Activated B cell treated with CpG ODN at 0.5 μM for 24 hours (primary cell): ENCODE results near the gene NPAS1. TPM values are rescaled to one million over a fixed set of nuclear protein-coding genes. Genes with fewer than 3 reads are reported as not detected.

Source experiments
- ATAC-seq: fragments of 200-7000 bp; cut with Tn5 transposase; one replicate; pipeline ENCODE4 v1.10.0; 2021; ENCODE audit warnings: low read depth, mild to moderate bottlenecking, moderate library complexity
- CTCF ChIA-PET: fragments of 350-600 bp; sonication (Branson Sonifier 250); formaldehyde crosslinking; loops from one replicate; lab custom pipeline; 2021; ENCODE audit warnings: antibody characterized with exemption; lab: Charles Lee
- POLR2A ChIA-PET: fragments of 350-600 bp; sonication (Branson Sonifier 250); formaldehyde crosslinking; loops from one replicate; lab custom pipeline; 2021; ENCODE audit warnings: antibody characterized with exemption; lab: Charles Lee
- DNase-seq: peaks from one replicate; pipeline ENCODE4 v3.0.0; 2022
- H3K27ac Mint-ChIP-seq: one replicate; pipeline ENCODE4 v1.8.0; 2020; ENCODE audit warnings: mixed read lengths
- H3K27me3 Mint-ChIP-seq: one replicate; pipeline ENCODE4 v1.8.0; 2021; ENCODE audit warnings: mixed read lengths
- H3K36me3 Mint-ChIP-seq: one replicate; pipeline ENCODE4 v1.8.0; 2021; ENCODE audit warnings: low read depth, mixed read lengths
- H3K4me1 Mint-ChIP-seq: one replicate; pipeline ENCODE4 v1.8.0; 2021; ENCODE audit warnings: mixed read lengths
- H3K4me3 Mint-ChIP-seq: one replicate; pipeline ENCODE4 v1.8.0; 2020; ENCODE audit warnings: mild to moderate bottlenecking, mixed read lengths
- H3K9me3 Mint-ChIP-seq: one replicate; pipeline ENCODE4 v1.8.0; 2020; ENCODE audit warnings: mixed read lengths
- CTCF ChIP-seq: fragments of 200-600 bp; IDR thresholded peaks from one replicate; pipeline ENCODE4 v1.8.0; 2022; ENCODE audit warnings: antibody characterized with exemption, mild to moderate bottlenecking
- intact Hi-C: fragments of 100-400 bp; cut with micrococcal nuclease; formaldehyde crosslinking; loops from one replicate; pipeline ENCODE4 v1.15.1; 2024
- total RNA-seq: library from RNA; stranded (reverse); gene quantifications from 2 replicates; pipeline ENCODE4 v1.2.3, GENCODE V29; 2022

Gene NPAS1
- total RNA-seq, 1 donor from 2014 or later = 0.40 TPM

- CTCF ChIA-PET = no interaction called here
- H3K4me1 Mint-ChIP-seq = peaks cover 5% of the 10 kb centered on the region
- no peaks in the 10 kb centered on the region for H3K27me3 Mint-ChIP-seq
- DNase-seq = no peak
- no peak for TF ChIP-seq CTCF
- H3K27ac Mint-ChIP-seq = no peak overlapping the region
- H3K36me3 Mint-ChIP-seq = peaks cover 6% of the 10 kb centered on the region
- ATAC-seq = no peak
- no peaks in the 10 kb centered on the region for H3K9me3 Mint-ChIP-seq
- no peak overlapping the region for H3K4me3 Mint-ChIP-seq
- intact Hi-C loops = no loop called here
- POLR2A ChIA-PET = no interaction called here
Measured at GRCh38 chr19:47040869-47041268, 21.2 kb downstream of the NPAS1 start.

GRCh38 chr19:47044946-47045866 lies 25.6 kb downstream of the NPAS1 start:
- DNase-seq (no peak), ATAC-seq (no peak)
- no peak for TF ChIP-seq CTCF
- Mint-ChIP-seq H3K27ac (no peak overlapping the region), H3K9me3 (peaks cover 1% of the 10 kb centered on the region), H3K36me3 (peaks cover 9% of the 10 kb centered on the region), H3K4me3 (no peak overlapping the region), H3K27me3 (no peaks in the 10 kb centered on the region), H3K4me1 (peaks cover 15% of the 10 kb centered on the region)
- CTCF ChIA-PET = no interaction called here
- intact Hi-C loops = no loop called here
- POLR2A ChIA-PET = interaction anchor here (1.6 kb wide), 1 partner anchor 10 kb away, joined by 3 read pairs; no protein-coding TSS in a partner anchor

GRCh38 chr19:47045867-47046470 lies 26.3 kb downstream of the NPAS1 start:
- ATAC-seq = no peak
- peaks cover 1% of the 10 kb centered on the region for H3K9me3 Mint-ChIP-seq
- peaks cover 15% of the 10 kb centered on the region for H3K4me1 Mint-ChIP-seq
- POLR2A ChIA-PET = interaction anchor here (0.6 kb wide), 1 partner anchor 67 kb away, joined by 3 read pairs; the partner anchor contains the start of gene ZC3H4
- peaks cover 9% of the 10 kb centered on the region for H3K36me3 Mint-ChIP-seq
- no peak for DNase-seq
- intact Hi-C loops = no loop called here
- H3K27ac Mint-ChIP-seq = no peak overlapping the region
- no peak overlapping the region for H3K4me3 Mint-ChIP-seq
- TF ChIP-seq CTCF = no peak
- CTCF ChIA-PET = no interaction called here
- H3K27me3 Mint-ChIP-seq = no peaks in the 10 kb centered on the region

GRCh38 chr19:47047272-47047762 lies 27.7 kb downstream of the NPAS1 start:
- Mint-ChIP-seq H3K36me3 (peaks cover 5% of the 10 kb centered on the region), H3K9me3 (peaks cover 1% of the 10 kb centered on the region), H3K4me3 (peak overlapping the region; percentile 95), H3K27me3 (no peaks in the 10 kb centered on the region), H3K4me1 (peaks cover 15% of the 10 kb centered on the region), H3K27ac (no peak overlapping the region)
- intact Hi-C loops = no loop called here
- DNase-seq = no peak
- ATAC-seq = no peak
- TF ChIP-seq CTCF = no peak
- POLR2A ChIA-PET = interaction anchor here (0.6 to 2.9 kb wide), 6 partner anchors 9 to 364 kb away, joined by 3 to 16 read pairs (median 6); partner anchors contain the start of gene ZC3H4
- CTCF ChIA-PET = no interaction called here
